Measurements from ENCODE around the gene PDP2.

DNA sequence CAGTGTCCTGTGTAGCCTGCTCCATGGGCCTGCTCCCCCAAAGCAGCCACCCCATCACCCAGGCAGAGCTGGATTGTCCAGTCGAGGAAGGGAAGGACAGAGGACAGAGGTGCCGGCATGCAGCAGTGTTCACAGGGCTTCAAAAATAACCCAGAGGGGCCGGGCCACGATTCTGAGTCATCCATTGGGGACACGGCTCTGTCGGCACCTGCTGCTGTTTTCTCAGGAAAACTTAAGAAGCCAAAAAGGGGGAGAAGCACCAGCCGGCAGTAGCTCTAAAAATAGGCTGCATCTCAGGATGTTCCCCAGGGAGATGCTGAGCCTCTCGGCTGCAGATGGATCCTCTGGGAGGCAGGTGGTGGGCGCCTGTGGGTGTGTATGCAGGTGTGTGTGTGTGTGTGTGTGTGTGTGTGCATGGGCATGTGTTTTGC lies 34.5 kb upstream of the PDP2 start:
- TF ChIP-seq, protein P1, sequence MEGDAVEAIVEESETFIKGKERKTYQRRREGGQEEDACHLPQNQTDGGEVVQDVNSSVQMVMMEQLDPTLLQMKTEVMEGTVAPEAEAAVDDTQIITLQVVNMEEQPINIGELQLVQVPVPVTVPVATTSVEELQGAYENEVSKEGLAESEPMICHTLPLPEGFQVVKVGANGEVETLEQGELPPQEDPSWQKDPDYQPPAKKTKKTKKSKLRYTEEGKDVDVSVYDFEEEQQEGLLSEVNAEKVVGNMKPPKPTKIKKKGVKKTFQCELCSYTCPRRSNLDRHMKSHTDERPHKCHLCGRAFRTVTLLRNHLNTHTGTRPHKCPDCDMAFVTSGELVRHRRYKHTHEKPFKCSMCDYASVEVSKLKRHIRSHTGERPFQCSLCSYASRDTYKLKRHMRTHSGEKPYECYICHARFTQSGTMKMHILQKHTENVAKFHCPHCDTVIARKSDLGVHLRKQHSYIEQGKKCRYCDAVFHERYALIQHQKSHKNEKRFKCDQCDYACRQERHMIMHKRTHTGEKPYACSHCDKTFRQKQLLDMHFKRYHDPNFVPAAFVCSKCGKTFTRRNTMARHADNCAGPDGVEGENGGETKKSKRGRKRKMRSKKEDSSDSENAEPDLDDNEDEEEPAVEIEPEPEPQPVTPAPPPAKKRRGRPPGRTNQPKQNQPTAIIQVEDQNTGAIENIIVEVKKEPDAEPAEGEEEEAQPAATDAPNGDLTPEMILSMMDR (IDR thresholded peaks at IDR 0.05): no peak
- no peak for TF ChIP-seq EP300 (IDR thresholded peaks at IDR 0.05; ENCODE audit: borderline replicate concordance in 1 of 2, low read depth in 1 of 2, low read length in 1 of 2)
- no peak for TF ChIP-seq YY1 (IDR thresholded peaks at IDR 0.05; ENCODE audit: low read depth)
- no peak for TF ChIP-seq SIN3A (IDR thresholded peaks at IDR 0.05; ENCODE audit: borderline replicate concordance, low read depth, low read length)
- TF ChIP-seq, protein P2, sequence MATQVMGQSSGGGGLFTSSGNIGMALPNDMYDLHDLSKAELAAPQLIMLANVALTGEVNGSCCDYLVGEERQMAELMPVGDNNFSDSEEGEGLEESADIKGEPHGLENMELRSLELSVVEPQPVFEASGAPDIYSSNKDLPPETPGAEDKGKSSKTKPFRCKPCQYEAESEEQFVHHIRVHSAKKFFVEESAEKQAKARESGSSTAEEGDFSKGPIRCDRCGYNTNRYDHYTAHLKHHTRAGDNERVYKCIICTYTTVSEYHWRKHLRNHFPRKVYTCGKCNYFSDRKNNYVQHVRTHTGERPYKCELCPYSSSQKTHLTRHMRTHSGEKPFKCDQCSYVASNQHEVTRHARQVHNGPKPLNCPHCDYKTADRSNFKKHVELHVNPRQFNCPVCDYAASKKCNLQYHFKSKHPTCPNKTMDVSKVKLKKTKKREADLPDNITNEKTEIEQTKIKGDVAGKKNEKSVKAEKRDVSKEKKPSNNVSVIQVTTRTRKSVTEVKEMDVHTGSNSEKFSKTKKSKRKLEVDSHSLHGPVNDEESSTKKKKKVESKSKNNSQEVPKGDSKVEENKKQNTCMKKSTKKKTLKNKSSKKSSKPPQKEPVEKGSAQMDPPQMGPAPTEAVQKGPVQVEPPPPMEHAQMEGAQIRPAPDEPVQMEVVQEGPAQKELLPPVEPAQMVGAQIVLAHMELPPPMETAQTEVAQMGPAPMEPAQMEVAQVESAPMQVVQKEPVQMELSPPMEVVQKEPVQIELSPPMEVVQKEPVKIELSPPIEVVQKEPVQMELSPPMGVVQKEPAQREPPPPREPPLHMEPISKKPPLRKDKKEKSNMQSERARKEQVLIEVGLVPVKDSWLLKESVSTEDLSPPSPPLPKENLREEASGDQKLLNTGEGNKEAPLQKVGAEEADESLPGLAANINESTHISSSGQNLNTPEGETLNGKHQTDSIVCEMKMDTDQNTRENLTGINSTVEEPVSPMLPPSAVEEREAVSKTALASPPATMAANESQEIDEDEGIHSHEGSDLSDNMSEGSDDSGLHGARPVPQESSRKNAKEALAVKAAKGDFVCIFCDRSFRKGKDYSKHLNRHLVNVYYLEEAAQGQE (IDR thresholded peaks at IDR 0.05; ENCODE audit: low read depth, low read length): no peak
- TF ChIP-seq EZH2phosphoT487 (IDR thresholded peaks at IDR 0.05; ENCODE audit: borderline replicate concordance, low read depth): no peak
- TF ChIP-seq, protein P3, sequence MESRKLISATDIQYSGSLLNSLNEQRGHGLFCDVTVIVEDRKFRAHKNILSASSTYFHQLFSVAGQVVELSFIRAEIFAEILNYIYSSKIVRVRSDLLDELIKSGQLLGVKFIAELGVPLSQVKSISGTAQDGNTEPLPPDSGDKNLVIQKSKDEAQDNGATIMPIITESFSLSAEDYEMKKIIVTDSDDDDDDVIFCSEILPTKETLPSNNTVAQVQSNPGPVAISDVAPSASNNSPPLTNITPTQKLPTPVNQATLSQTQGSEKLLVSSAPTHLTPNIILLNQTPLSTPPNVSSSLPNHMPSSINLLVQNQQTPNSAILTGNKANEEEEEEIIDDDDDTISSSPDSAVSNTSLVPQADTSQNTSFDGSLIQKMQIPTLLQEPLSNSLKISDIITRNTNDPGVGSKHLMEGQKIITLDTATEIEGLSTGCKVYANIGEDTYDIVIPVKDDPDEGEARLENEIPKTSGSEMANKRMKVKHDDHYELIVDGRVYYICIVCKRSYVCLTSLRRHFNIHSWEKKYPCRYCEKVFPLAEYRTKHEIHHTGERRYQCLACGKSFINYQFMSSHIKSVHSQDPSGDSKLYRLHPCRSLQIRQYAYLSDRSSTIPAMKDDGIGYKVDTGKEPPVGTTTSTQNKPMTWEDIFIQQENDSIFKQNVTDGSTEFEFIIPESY (IDR thresholded peaks at IDR 0.05; ENCODE audit: borderline replicate concordance, low read depth): no peak
- no peak for TF ChIP-seq RAD21 (IDR thresholded peaks at IDR 0.05; ENCODE audit: low read length)
- no peak for TF ChIP-seq POLR2AphosphoS5 (IDR thresholded peaks at IDR 0.05; ENCODE audit: low read depth, low read length)
- TF ChIP-seq, protein P4, sequence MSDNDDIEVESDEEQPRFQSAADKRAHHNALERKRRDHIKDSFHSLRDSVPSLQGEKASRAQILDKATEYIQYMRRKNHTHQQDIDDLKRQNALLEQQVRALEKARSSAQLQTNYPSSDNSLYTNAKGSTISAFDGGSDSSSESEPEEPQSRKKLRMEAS (IDR thresholded peaks at IDR 0.05; ENCODE audit: low read depth): no peak
- no peak for TF ChIP-seq RCOR1 (IDR thresholded peaks at IDR 0.05; ENCODE audit: low read length)
